Gastrocnemius medialis (tissue), 4 donors: ENCODE results near the gene VWC2. TPM values are rescaled to one million over a fixed set of nuclear protein-coding genes. Genes with fewer than 3 reads are reported as not detected.

Source experiments
- ATAC-seq, 2 donors: fragments of 150-250 bp; one replicate each; pipeline ENCODE4 v1.9.1; 2016
- DNase-seq, 2 donors: peaks; one replicate each; pipeline ENCODE4 v3.0.0-alpha.2; 2019
- H3K27ac ChIP-seq, 4 donors: fragments of 200-600 bp; sonication (generic); 1 replicate in 1 of 4; 2 replicates in 3 of 4; pipeline ENCODE4 v1.5.1; 2016 to 2018; ENCODE audit warnings: mild to moderate bottlenecking in 2 of 4, moderate library complexity in 1 of 4
- H3K27me3 ChIP-seq, 3 donors: fragments of 200-600 bp; sonication (generic) in 2 of 3; 1 replicate in 1 of 3; 2 replicates in 2 of 3; pipeline versions ENCODE4 v1.5.1 to v1.6.0; 2016 to 2019; ENCODE audit warnings: mild to moderate bottlenecking in 1 of 3, moderate library complexity in 1 of 3
- H3K36me3 ChIP-seq, 2 donors: fragments of 200-600 bp; sonication (generic) in 1 of 2; one replicate each; pipeline ENCODE4 v1.5.1; 2017 to 2018
- H3K4me1 ChIP-seq, 2 donors: fragments of 200-600 bp; sonication (generic) in 1 of 2; one replicate each; pipeline ENCODE4 v1.5.1; 2016 to 2017; ENCODE audit warnings: mild to moderate bottlenecking in 2 of 2
- H3K4me3 ChIP-seq, 4 donors: fragments of 200-600 bp; sonication (generic) in 3 of 4; 1 replicate in 1 of 4; 2 replicates in 3 of 4; pipeline ENCODE4 v1.5.1; 2016 to 2019; ENCODE audit warnings: mild to moderate bottlenecking in 2 of 4
- H3K9me3 ChIP-seq, 3 donors: fragments of 200-600 bp; sonication (generic) in 2 of 3; 1 replicate in 1 of 3; 2 replicates in 2 of 3; pipeline ENCODE4 v1.5.1; 2016 to 2019
- POLR2A ChIP-seq, 2 donors: fragments of 450-650 bp; IDR thresholded peaks; one replicate each; pipeline ENCODE4 v1.6.1; 2017; ENCODE audit warnings: antibody characterized with exemption in 2 of 2, mild to moderate bottlenecking in 2 of 2, moderate library complexity in 2 of 2
- in situ Hi-C, 4 donors: fragments of 200-750 bp; cut with MboI; loops; one replicate each; pipeline versions ENCODE4 v1.15.0 to v1.8.0; 2017; ENCODE audit warnings: low sequenced_read_pairs in 4 of 4
- intact Hi-C: fragments of 100-400 bp; cut with DNase I; formaldehyde crosslinking; loops from one replicate; pipeline ENCODE4 v1.15.1; 2023; ENCODE audit warnings: low total_unique reads
- total RNA-seq, 4 donors: library from RNA; depleted of rRNA; stranded (reverse); fragments of >200 nt; gene quantifications; one replicate each; pipeline versions ENCODE4 v1.1.0 to v1.2.3, GENCODE V29; 2016
- TF ChIP-seq, protein P1 (sequence below), 5 experiments: fragments of 450-650 bp in 3 of 5; fragments of 200-600 bp in 2 of 5; sonication (generic) in 2 of 5; IDR thresholded peaks in 4 of 5; conservative IDR thresholded peaks in 1 of 5; 1 replicate in 4 of 5; 2 replicates in 1 of 5; pipeline ENCODE4 v1.5.1; 2016 to 2019; ENCODE audit warnings: antibody characterized with exemption in 5 of 5, mild to moderate bottlenecking in 3 of 5, moderate library complexity in 3 of 5

The VWC2 gene
- total RNA-seq, 4 donors from 2014 or later: not detected

DNA sequence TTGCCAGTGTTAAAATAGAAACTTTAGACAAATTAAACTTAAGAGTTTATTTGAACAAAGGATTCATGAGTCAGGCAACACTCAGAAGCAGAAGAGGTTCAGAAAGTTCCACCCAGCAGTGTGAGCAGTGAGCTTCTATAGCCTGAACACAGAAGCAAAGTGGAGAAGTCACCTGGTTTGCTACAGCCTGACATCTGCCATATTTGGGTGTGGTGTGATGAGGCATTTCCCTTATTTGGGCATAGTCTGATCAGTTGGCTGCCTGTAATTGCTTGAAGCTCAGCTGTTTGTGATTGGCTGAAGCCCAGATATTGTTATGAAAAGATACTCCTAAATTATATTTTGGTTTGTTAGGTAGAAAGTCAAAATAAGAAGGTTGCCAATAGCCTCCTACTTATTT is 39.1 kb downstream of the VWC2 start:
- intact Hi-C loops (no loop called here), in situ Hi-C loops (no loop called here)
- Histone ChIP-seq H3K4me3 (no peak overlapping the region), H3K36me3 (no peaks in the 10 kb centered on the region), H3K9me3 (no peaks in the 10 kb centered on the region), H3K27ac (no peak overlapping the region), H3K27me3 (no peaks in the 10 kb centered on the region), H3K4me1 (no peaks in the 10 kb centered on the region)
- no peak for ATAC-seq
- no peak for DNase-seq
- TF ChIP-seq, protein P1, sequence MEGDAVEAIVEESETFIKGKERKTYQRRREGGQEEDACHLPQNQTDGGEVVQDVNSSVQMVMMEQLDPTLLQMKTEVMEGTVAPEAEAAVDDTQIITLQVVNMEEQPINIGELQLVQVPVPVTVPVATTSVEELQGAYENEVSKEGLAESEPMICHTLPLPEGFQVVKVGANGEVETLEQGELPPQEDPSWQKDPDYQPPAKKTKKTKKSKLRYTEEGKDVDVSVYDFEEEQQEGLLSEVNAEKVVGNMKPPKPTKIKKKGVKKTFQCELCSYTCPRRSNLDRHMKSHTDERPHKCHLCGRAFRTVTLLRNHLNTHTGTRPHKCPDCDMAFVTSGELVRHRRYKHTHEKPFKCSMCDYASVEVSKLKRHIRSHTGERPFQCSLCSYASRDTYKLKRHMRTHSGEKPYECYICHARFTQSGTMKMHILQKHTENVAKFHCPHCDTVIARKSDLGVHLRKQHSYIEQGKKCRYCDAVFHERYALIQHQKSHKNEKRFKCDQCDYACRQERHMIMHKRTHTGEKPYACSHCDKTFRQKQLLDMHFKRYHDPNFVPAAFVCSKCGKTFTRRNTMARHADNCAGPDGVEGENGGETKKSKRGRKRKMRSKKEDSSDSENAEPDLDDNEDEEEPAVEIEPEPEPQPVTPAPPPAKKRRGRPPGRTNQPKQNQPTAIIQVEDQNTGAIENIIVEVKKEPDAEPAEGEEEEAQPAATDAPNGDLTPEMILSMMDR (IDR thresholded peaks at IDR 0.05 in 4 of 5, conservative IDR thresholded peaks at IDR 0.05 in 1 of 5): no peak

DNA sequence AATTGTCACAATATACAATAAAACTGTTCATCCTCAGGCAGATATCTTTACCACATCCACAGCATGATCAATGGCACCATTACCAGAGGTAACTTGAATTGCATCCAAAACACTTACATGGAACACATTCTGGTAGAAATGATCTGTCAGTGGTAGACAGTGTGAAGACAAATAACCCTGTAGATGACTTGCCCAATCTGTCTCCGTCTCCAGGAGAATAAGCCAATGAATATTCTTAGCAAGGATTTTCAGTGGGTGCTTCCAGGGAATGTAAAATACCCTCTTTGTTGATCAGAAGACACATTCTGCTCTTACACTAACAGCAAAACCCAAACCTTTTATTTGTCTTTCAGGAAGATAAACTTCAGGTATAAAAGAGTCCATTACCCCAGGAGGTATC is 43.8 kb downstream of the VWC2 start:
- Histone ChIP-seq H3K27ac (no peak overlapping the region), H3K9me3 (no peaks in the 10 kb centered on the region), H3K36me3 (no peaks in the 10 kb centered on the region), H3K27me3 (no peaks in the 10 kb centered on the region), H3K4me1 (no peaks in the 10 kb centered on the region), H3K4me3 (no peak overlapping the region)
- in situ Hi-C loops: no loop called here
- TF ChIP-seq, protein P1 (IDR thresholded peaks at IDR 0.05 in 4 of 5, conservative IDR thresholded peaks at IDR 0.05 in 1 of 5): no peak
- no peak for TF ChIP-seq POLR2A (IDR thresholded peaks at IDR 0.05)
- ATAC-seq (no peak), DNase-seq (no peak)
- intact Hi-C loops: no loop called here

DNA sequence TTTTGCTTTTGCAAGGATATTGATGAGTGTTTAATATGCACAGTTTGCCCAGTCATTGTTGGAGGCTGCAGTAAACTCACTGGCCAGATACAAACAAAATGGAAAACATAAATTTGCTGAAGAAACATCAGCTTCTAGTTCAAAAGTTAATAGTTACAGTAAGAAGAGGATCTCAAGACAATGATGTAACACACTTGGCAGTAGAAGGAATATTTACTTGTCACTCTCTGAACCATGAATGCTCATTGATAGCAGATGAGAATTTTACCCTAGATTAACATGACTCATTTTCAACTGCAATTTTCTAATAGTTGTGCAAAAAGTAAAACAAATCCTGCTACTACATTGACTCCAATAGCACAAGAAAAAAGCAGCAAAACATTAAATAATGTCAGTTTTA is 47.7 kb downstream of the VWC2 start:
- H3K36me3 ChIP-seq: no peaks in the 10 kb centered on the region
- no peaks in the 10 kb centered on the region for H3K4me1 ChIP-seq
- intact Hi-C loops (no loop called here), in situ Hi-C loops (no loop called here)
- no peak for DNase-seq
- H3K27me3 ChIP-seq: no peaks in the 10 kb centered on the region
- TF ChIP-seq, protein P1 (IDR thresholded peaks at IDR 0.05 in 4 of 5, conservative IDR thresholded peaks at IDR 0.05 in 1 of 5): no peak
- TF ChIP-seq POLR2A (IDR thresholded peaks at IDR 0.05): no peak
- ATAC-seq: no peak
- H3K4me3 ChIP-seq: no peak overlapping the region
- no peaks in the 10 kb centered on the region for H3K9me3 ChIP-seq
- H3K27ac ChIP-seq: no peak overlapping the region

DNA sequence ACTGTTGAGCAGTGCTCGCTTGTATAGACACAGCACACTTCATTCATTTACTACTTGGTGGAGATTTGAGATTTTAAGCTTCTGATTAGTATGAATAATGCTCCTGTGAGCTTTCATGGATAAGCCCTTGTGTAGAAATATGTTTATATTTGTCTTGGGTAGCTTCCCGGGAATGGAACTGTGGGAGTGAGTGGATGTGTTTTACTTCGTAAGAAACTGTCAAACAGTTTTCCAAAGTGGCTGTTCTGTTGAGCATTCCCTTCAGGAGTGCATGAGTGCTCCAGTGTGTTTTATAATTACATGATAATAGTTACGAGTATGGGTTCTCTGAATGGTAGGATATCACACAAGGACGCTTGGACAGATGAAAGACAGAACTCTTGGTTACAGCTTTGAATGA is 49.4 kb downstream of the VWC2 start:
- no peaks in the 10 kb centered on the region for H3K9me3 ChIP-seq
- H3K27ac ChIP-seq: no peak overlapping the region
- TF ChIP-seq, protein P1 (IDR thresholded peaks at IDR 0.05 in 4 of 5, conservative IDR thresholded peaks at IDR 0.05 in 1 of 5): no peak
- no peak for ATAC-seq
- H3K36me3 ChIP-seq: no peaks in the 10 kb centered on the region
- H3K4me1 ChIP-seq: no peaks in the 10 kb centered on the region
- no peak overlapping the region for H3K4me3 ChIP-seq
- no peak for DNase-seq
- no peaks in the 10 kb centered on the region for H3K27me3 ChIP-seq
- in situ Hi-C loops: no loop called here
- intact Hi-C loops: no loop called here

DNA sequence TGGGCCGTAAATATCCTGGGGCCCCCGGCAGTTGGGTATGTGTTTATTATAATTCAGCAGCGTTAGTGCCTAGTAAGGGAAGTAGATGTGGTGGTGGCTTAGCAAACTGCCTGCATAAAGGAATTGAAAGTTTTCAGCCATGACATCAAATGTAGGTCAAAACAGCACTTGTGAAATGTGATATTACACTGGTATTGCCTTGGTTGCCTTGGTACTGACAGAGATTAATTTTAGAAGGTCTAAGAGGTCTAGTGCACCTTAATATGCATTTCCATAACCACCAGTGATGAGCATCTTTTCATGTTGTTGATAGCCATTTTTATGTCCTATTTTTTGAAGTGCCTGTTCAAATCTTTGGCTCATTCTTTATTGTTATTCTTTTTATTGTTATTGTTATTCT is 50.1 kb downstream of the VWC2 start:
- intact Hi-C loops: no loop called here
- ATAC-seq: no peak

More for the DNA sequence above, 50.1 kb downstream of the VWC2 start:
- in situ Hi-C loops: no loop called here
- Histone ChIP-seq H3K27ac (no peak overlapping the region), H3K4me1 (no peaks in the 10 kb centered on the region), H3K4me3 (no peak overlapping the region), H3K27me3 (no peaks in the 10 kb centered on the region), H3K9me3 (no peaks in the 10 kb centered on the region), H3K36me3 (no peaks in the 10 kb centered on the region)
- no peak for DNase-seq
- no peak for TF ChIP-seq POLR2A (IDR thresholded peaks at IDR 0.05)
- TF ChIP-seq, protein P1 (IDR thresholded peaks at IDR 0.05 in 4 of 5, conservative IDR thresholded peaks at IDR 0.05 in 1 of 5): no peak
